ENCODE measurements around the gene CHCHD10. TPM values are rescaled to one million over a fixed set of nuclear protein-coding genes. Genes with fewer than 3 reads are reported as not detected.

CHCHD10 gene
- total and polyA plus RNA-seq, 2 of the 8 experiments (the other 6 are each of a cell fraction or from before 2014, with no cell fraction given) = 58.3 to 94.5 TPM

DNA sequence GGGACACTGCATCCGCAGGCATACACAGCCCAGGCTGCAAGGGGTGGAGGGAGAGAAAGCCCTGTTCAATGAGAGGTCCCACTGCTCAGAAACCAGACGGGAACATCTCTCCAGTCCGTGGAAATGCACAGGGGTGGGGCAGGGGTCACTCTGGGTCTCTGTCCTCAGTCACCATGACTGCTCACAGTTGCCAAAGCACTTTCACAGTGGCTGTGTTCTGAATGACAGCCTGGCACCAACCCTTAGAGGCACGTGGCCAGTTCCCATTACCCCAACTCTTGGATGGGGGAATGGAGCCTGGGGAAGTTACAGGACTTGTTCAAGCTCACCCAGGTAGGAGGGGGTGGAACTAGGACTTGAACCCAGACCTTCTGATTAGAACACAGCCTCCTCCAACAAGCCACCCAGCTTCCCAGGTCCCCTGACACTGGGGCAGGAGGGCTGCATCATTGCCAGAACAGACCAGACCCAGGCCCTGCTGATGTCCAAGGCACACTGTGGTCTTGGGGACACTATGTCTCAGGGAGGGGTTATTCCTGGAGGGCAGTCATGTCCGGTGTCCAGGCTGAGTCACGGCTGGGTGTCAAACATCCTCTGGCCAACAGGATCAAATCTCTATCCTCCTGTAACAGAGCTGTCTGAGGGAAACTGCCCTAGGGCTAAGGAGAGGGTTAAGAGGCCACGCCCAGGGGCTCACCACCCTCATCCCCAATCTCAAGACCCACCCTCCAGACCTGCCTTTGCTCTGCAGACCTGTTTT lies 25.1 kb downstream of the CHCHD10 start:
- Histone ChIP-seq H4K20me1 (replicated peaks in 1 of 2; ENCODE audit: control insufficient read depth in 1 of 2, insufficient read depth in 2 of 2, low read length in 2 of 2) (peaks cover 0 to 5% of the 10 kb centered on the region in 2 experiments), H3K9ac (replicated peaks in 1 of 4; ENCODE audit: extremely low read depth in 1 of 4, low read depth in 3 of 4, low read length in 3 of 4) (no peak overlapping the region), H4K5ac (ENCODE audit: insufficient read length, low read depth, low read length) (no peak overlapping the region), H2BK15ac (ENCODE audit: low read length) (no peak overlapping the region), H3K4me1 (replicated peaks in 1 of 4; ENCODE audit: control insufficient read depth in 3 of 4, insufficient read depth in 4 of 4, low read length in 3 of 4) (no peaks in the 10 kb centered on the region), H3K14ac (ENCODE audit: insufficient read length) (no peak overlapping the region), H3K4me2 (ENCODE audit: insufficient read depth in 1 of 2, low read depth in 2 of 2, low read length in 2 of 2) (no peak overlapping the region), H3K23me2 (ENCODE audit: low read depth, low read length) (no peaks in the 10 kb centered on the region), H3K79me1 (ENCODE audit: low read depth, low read length) (no peaks in the 10 kb centered on the region; the same call in 1 of the 2 replicates), H3K23ac (ENCODE audit: insufficient read length) (no peak overlapping the region), H3K27ac (ENCODE audit: low read depth, low read length) (no peak overlapping the region), H3K36me3 (ENCODE audit: control insufficient read depth in 2 of 4, insufficient read depth in 4 of 4, low read length in 3 of 4) (peaks cover 0 to 9% (median 2%) of the 10 kb centered on the region in 4 experiments; a peak in 3 of 8 replicates), H3K27me3 (replicated peaks in 1 of 4; ENCODE audit: control insufficient read depth in 3 of 4, extremely low read depth in 1 of 4, insufficient read depth in 3 of 4, low read length in 3 of 4) (no peaks in the 10 kb centered on the region), H2AFZ (ENCODE audit: low read length) (no peak overlapping the region), H3K18ac (ENCODE audit: extremely low read depth, low read length) (no peak overlapping the region), H3K56ac (replicated peaks; ENCODE audit: insufficient read length, low read depth, low read length) (no peak overlapping the region), H4K8ac (ENCODE audit: extremely low read depth, insufficient read depth, low read length) (no peak overlapping the region), H2BK12ac (ENCODE audit: low read depth, low read length) (no peak overlapping the region), H3K4me3 (ENCODE audit: extremely low read depth in 1 of 4, insufficient read depth in 2 of 4, low read depth in 3 of 4, low read length in 4 of 4) (no peak overlapping the region), H2BK120ac (replicated peaks; ENCODE audit: low read depth, low read length) (no peak overlapping the region), H2AK5ac (ENCODE audit: low read depth, low read length) (no peak overlapping the region), H2BK20ac (ENCODE audit: low read length) (no peak overlapping the region), H3K4ac (replicated peaks; ENCODE audit: insufficient read length, low read depth, low read length) (no peak overlapping the region), H3K9me3 (ENCODE audit: insufficient read depth in 2 of 2, low read depth in 1 of 2, low read length in 1 of 2) (no peaks in the 10 kb centered on the region), H3K79me2 (ENCODE audit: control insufficient read depth in 1 of 2, insufficient read depth in 2 of 2, low read length in 2 of 2) (no peaks in the 10 kb centered on the region), H2BK5ac (ENCODE audit: low read depth, low read length) (no peak overlapping the region), H4K91ac (replicated peaks; ENCODE audit: insufficient read length, low read length) (no peak overlapping the region)
- no peak for DNase-seq (ENCODE audit: low read depth in 1 of 2, low spot score in 2 of 2)
- ChIA-PET POLR2A (ENCODE audit: partially characterized antibody) (no interaction called here), CTCF (ENCODE audit: partially characterized antibody) (no interaction called here)
- FAIRE-seq = no peak
- 95% methylated on average over 7 of the region's 7 CpGs; no CpG with 5 or more reads in 1 of the 2 experiments for WGBS, 2 experiments (ENCODE audit: extremely low coverage in 1 of 2, insufficient coverage in 1 of 2, insufficient read length in 1 of 2, insufficient replicate concordance in 2 of 2, low coverage in 1 of 2, low lambda C conversion rate in 2 of 2, missing lambda C conversion rate in 1 of 2)
- TF ChIP-seq NRF1 (IDR thresholded peaks at IDR 0.05; ENCODE audit: low read depth, low read length) (no peak), EGR1 (IDR thresholded peaks at IDR 0.05; ENCODE audit: borderline replicate concordance, low read depth, low read length) (no peak), GABPA (IDR thresholded peaks at IDR 0.05; ENCODE audit: borderline replicate concordance, insufficient read depth, low read length) (no peak), CTCF (IDR thresholded peaks at IDR 0.05; ENCODE audit: control extremely low read depth in 1 of 3, insufficient read depth in 1 of 3, low read depth in 1 of 3, low read length in 3 of 3) (no peak), TAF7 (optimal IDR thresholded peaks at IDR 0.05; ENCODE audit: borderline replicate concordance, low read depth, low read length) (no peak), CBX8 (IDR thresholded peaks at IDR 0.05; ENCODE audit: borderline replicate concordance, low read depth, low read length) (no peak), CREB1 (IDR thresholded peaks at IDR 0.05) (no peak), NANOG (IDR thresholded peaks at IDR 0.05; ENCODE audit: insufficient read depth, low read depth, low read length, poor library complexity, severe bottlenecking) (no peak)
- TF ChIP-seq, protein P1, sequence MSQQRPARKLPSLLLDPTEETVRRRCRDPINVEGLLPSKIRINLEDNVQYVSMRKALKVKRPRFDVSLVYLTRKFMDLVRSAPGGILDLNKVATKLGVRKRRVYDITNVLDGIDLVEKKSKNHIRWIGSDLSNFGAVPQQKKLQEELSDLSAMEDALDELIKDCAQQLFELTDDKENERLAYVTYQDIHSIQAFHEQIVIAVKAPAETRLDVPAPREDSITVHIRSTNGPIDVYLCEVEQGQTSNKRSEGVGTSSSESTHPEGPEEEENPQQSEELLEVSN (IDR thresholded peaks at IDR 0.05) = no peak
